GM15510 (cell line): ENCODE measurements around the gene KCNG2.

ENCODE experiments used
- POLR2A ChIP-seq: IDR thresholded peaks from 3 replicates; pipeline ENCODE4 v1.6.1; 2011; ENCODE audit warnings: borderline replicate concordance; ENCODE audit not compliant: insufficient read length; ENCODE audit errors: extremely low read depth

Gene KCNG2

DNA sequence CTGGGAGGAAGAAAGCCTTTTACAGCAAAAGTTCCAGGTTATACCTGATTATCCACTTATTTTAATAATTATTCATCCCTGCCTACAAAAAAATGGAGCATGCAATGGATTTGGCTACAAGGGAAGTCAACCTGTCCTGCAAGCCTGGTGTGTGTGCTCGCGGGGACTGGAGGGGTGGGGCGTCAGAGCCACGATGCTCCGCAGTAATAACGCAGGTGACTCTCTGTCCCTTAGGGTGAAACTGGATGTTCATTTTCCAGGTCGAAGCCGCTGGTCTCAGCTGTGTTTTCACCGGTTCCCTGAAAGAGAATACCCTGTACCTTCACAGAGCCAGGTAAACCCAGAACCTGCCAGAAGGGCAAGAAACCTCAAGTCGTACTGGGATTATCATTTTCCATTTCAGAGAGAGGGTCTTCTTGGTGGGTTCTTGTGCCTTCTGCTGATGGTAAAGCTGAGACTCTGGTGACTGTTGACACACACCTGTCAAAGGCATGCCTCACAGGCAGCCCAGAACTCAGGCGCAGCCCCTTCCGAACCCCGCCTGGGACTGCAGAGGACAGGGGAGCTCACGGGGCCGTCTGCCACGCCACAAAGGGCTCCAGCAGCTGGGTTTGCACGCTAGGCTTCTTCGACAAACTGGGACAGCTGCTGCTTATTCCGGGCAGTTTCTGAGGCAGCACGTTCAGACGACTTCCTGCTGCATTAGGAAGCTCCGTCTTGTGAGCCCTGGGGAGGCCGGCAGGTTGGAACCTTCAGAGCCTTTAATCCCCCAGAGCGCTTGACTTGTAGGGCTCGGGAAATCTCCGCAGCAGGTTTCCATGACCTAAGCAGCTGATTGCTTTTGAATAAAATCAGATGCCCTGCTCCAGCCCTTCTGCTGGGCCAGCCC, 58.6 kb downstream of the KCNG2 start:
- TF ChIP-seq POLR2A, result no peak

DNA sequence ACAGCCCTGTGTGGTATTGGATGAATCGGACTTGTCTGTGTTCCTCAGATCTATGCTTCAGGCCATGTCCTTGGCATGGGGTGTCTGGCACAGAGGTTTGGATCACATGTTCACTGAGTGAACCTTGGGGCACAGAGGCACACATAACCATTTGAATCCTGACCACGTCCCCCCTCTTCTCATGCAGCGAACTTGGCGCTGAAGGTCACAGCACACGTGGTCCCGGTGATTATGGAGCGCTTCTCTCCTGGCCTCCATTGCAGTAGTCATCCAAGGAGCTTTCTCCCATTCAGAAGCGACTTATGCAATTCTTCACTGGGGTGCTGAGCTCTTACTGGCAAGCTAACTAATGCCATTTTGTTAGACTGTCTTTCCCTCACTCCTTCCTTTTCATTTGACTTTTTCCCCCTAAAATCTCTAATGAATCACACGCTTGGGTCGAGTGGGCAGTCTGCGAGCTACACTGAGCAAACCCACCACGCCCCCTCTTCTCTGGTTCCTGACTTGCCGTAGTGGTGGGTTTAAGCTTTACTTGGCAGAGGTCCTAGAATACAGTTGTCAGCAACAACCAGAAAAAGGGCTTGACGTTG, 59.4 kb downstream of the KCNG2 start:
- no peak for TF ChIP-seq POLR2A

DNA sequence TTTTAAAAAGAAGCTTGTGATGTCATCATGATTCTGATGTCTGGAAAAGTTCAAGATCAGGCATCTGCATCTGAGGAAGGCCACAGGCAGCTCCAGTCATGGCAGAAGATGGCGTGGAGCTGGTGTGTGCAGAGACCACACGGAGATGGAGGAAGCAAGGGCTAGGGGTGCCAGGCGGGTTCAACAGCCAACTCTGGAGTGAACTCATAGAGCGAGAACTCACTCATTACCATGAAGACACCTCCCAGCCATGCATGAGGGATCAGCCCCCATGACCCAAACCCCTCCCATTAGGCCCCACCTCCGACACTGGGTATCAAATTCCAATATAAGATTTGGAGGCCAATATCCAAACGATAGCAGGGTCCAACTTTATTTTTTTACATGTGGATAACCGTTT, 61.6 kb downstream of the KCNG2 start:
- TF ChIP-seq POLR2A, result no peak

DNA sequence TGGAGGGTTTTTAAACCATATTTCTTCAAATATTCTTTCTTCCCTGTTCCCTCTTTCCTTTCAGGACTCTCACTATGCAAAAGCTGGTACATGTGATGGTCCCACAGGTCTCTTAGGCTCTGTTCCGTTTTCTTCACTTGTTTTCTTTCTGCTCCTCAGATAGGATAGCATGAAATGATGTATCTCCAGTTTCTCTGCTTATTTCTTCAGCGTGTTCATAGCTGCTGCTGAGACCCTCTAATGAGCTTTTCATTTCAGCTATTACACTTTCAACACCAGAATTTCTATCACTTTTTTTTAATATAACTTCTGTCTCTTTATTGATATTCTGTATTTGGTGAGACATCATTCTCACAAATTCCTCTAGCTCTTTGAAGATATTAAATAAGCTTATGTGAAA, 63.9 kb downstream of the KCNG2 start:
- no peak for TF ChIP-seq POLR2A

DNA sequence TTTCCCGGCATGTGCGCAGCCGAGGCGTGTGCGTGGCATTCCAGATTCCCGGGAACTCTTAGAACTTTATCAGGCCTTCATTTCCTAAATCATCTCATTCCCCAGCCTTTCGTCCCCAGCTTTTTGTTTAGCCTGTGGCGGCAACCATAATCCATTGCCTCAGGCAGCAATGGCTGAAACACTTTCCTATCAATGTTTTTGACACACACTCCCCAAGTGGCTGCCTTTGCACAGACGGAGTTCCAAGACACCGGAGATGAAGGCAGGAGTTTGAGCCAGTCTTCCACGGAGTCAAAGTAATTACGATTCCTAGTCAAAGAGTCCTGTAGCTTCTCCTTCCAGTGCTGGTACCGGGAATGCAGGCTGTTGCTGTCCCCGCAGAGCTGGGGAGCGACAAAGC, 64.8 kb downstream of the KCNG2 start:
- TF ChIP-seq POLR2A, result no peak

DNA sequence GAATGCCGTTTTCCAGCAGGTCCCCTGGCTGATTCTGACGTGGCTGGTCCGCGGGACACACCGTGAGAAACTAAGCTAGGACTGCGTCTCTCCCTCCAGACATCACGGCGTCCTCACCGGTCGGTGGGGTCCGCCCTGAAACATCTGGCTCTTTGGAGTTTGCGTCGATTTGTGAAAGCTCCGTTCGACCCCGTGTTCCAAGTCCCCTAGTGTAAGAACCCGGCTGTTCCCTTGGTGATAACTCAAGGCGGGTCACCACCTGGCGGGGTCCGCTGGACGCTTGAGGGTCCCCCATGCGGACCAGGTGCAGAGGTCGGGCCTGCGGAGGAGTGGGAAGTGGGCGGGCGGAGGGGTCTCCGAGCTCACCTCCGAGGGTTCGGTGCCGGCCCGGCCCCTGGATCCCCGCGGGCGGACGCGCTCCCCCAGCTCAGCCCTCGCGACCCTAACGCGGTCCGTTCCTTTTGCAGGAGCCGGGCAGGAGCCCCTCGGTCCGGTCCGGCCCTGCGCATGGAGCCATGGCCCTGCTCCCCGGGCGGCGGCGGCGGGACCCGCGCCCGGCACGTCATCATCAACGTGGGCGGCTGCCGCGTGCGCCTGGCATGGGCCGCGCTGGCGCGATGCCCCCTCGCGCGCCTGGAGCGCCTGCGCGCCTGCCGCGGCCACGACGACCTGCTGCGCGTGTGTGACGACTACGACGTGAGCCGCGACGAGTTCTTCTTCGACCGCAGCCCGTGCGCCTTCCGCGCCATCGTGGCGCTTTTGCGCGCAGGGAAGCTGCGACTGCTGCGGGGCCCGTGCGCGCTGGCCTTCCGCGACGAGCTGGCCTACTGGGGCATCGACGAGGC, 65.6 kb downstream of the KCNG2 start:
- no peak for TF ChIP-seq POLR2A

DNA sequence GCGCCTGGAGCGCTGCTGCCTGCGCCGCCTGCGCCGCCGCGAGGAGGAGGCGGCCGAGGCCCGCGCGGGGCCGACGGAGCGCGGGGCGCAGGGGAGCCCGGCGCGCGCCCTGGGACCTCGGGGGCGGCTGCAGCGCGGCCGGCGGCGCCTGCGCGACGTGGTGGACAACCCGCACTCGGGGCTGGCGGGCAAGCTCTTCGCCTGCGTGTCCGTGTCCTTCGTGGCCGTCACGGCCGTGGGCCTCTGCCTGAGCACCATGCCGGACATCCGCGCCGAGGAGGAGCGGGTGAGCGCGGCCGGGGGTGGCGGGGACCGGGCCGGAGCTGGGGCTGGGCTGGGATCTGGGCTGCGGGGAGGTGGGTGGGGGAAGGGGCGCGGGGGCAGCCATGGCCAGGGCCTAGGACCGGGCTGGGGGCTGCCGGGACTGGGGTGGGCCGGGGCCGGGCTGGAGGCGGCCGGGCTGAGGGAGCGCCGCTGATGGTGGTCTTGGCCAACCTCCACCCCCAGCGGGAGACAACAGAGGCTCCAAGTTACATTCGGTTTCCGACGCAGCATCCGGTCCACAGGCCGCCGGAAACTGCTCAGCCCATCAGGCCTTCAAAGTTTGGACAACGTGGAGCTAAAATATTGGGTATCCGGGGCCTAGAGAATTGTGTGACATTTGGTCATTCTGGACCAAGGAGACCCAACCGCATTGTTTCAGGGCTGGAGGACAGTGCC, 66.4 kb downstream of the KCNG2 start:
- TF ChIP-seq POLR2A, result no peak

DNA sequence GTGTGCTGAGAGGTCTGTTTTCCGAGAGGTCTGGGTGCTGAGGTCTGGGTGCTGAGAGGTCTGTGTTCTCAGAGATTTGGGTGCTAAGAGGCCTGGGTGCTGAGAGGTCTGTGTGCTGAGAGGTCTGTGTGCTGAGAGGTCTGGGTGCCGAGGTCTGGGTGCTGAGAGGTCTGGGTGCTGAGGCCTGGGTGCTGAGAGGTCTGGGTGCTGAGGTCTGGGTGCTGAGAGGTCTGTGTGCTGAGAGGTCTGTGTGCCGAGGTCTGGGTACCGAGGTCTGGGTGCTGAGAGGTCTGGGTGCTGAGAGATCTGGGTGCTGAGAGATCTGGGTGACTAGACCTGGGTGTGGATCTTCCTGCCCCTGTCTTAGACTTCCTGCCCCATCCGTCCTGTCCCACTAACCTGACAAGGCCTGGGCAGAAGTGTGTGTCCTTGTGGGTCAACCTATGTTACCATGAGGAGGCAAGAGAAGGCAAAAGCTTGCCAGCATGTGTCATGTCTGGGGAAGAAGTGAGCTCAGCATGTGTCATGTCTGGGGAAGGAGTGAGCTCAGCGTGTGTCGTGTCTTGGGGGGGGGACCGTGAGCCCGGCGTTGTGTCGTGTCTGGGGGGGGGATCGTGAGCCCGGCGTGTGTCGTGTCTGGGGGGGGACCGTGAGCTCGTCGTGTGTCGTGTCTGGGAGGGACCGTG, 69.3 kb downstream of the KCNG2 start:
- no peak for TF ChIP-seq POLR2A

DNA sequence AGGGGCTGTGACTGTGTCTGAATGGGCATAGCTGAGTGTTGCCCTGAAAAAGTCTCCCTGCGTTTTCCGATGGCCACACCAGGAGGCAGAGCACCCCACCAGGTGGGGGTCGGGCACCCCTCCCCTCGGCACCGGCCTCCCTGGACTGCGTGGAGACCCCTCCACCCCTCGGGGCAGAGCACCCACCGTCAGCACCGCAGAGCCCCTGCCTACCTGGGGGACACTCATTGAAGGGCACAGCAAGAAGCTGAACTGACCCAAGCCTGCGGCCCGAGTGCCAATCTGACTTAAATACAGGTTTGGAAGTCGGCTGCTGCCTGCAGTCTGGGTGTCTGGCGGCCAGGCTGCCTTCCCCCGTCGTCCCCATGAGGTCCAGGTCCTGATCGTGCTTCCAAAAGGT, 69.9 kb downstream of the KCNG2 start:
- TF ChIP-seq POLR2A, result no peak

DNA sequence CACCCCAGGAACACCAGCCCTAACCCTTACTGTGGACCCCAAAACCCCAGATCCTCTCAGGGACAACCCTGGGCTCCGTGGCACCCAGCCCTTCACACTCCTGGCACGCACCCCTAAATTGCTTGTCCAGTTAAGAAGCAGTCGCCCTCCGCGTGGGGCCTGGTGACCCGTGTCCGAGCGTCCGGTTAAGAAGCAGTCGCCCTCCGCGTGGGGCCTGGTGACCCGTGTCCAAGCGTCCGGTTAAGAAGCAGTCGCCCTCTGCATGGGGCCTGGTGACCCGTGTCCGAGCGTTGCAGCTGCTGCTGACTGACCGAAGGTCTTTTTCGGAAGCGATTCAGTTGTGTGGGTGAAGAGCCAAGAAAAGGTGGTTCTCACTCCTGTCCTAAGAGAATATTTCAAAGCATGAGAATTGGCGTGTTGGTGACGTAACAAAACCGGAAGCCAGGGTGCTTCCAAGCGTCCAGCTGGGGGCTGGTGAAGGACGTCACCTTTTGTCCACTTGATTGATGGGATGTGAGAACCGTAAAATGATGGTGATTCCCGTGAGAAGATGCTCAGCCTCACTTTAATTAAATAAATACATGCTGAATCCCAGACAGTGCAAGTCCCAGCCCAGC, 70.5 kb downstream of the KCNG2 start:
- no peak for TF ChIP-seq POLR2A

DNA sequence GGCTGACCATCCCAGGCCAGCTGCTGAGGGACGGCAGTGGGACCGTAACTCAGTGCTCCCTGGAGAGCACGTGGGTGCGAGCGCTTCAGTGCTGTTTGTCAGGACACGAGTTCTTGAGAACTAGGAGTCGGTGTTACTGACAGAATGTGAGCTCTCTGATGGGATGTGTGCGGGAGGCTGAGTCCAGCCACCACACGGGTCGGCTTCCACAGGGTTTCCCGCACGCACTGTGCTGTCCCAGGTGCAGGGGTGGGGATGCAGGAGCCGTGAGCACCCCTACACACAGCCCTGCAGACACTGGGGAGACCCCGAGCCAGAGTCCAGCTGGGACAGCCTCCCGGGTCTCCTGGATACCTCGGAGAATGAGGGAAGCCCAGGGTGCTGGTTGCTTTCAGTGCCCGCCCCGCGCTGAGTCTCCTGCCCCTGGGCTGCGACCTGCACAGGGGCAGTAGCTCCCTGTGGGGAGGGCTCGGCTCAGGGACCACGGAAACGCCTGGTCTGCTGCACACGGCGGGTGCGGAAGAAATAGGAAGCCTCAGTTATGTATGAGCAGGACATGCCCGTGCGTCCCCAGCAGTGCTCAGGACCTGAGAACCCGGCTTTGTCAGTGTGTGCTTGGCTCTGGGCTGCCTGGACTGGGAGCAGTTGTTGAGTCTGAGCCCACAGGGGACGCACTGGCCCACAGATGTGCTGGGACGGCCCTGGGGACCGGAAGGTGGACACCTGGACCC, 71.2 kb downstream of the KCNG2 start:
- no peak for TF ChIP-seq POLR2A

DNA sequence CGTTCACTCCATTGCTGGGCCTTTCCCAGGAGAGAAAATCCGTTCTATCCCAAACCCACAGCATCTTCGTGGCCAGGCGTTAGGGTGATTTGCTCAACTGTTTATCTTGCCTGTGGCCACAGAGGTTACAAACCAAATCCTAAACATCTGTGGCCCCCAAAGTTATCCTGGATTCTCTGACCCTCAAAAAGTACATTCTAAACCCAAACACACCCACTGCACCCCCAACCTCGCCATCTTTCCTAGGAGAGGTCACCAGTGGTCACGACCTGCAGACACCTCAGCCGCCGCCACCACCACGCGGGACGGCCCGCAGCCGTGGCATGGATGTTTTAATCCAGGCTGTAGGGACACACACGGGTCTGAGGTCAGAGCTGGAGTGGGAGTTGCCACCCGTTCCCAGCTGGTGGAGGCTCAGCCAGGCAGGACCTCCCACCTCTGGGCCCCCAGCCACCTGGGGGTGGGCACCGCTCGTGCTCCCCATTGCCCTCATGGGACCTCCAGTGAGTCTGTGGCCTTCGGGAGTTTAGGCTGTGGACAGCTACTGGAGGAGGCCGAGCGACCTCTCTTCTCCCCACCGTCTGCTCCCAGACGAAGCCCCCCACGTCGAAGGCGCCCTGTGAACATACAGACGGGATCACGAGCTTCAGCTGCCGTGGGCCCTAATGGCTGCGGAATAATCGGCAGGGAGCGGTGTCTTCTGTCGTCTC, 72.0 kb downstream of the KCNG2 start:
- TF ChIP-seq POLR2A, result no peak

DNA sequence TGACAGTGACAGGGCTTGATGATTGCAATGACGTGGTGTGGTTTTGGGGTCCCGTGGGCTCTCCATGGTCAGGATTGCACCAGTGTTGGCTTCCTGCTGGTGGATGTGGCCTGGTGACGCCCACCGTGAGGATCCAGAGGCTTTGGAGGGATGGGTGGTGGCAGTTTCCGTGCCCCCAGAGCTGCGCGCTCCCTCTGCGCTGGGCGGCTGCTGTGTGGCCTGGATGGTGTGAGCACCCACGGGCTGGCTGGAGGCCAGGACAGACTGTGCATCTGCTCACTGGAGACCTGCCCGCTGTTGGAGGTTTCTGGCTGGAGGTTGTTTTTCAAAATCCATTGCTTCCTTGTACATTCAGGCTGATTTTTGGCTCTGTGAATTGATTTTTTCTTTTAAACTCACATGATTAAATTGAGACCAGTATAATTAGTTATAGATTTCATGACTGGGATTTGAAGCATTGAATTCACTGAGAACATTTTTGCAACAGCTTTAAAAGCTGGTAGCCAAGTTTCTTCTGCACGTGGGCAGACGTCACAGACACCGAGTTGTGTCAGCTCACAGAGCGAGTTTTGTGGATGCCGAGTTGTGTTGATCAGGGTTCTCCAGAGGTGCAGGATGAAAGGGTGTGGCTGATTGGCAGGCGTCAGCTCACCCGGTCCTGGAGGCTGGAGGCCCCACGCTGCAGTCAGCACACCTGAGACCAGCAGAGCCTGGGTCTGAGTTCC, 72.7 kb downstream of the KCNG2 start:
- no peak for TF ChIP-seq POLR2A

DNA sequence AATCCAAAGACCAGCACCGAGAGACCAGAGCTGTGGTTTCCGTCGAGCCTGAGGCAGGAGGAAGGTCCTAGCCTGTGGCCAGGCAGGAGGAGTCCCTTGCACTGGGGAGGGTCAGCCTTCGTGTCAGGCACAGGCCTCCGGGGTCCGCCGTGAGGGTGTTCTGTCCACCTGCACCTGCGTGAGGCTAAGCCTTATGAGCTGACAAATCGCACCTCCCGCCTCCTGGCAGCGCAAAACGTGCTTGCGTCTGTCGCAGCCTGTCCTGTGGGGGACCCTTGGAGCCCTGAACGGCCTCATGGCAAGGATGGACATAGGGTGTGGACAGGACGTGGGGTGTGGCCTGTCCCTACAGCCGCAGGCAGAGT, 73.3 kb downstream of the KCNG2 start:
- no peak for TF ChIP-seq POLR2A
